T47D (cell line): ENCODE measurements around the gene PRIMA1.

Source experiments
- DNase-seq, 2 experiments: peaks; one replicate each; pipeline versions ENCODE4 v3.0.0 to v3.0.0-alpha.2; 2011 to 2012; ENCODE audit warnings: low read depth in 1 of 2, low spot score in 1 of 2
- JUND ChIP-seq: IDR thresholded peaks from 2 replicates; pipeline ENCODE4 v1.6.1; 2012; ENCODE audit warnings: low read depth
- in situ Hi-C: cut with HindIII; loops from 2 replicates; pipeline ENCODE4 v1.10.0; 2016; ENCODE audit warnings: low sequenced_read_pairs, low pct_unique_long_range_greater_than_20kb

The PRIMA1 gene

DNA sequence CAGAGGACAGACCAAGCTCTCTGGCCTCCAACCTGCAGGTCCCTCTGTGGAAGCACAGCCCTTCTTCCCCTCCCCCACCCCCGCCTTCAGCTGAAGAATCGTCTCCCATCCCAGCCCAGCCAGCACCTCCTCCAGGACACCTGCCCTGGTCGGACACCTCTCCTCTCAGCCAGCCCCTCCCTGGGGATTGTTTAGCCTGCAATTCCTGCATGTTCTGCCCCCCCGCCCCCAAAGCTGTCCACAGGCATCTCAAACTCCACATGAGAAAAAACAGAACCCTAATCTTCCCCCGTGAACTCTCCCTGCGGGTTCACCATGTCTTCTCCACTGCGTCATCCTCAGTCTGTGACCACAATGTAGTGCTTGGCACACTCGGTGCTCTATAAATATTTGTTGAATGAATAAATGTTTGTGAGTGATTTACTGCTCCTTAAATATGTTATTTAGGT, 24.1 kb downstream of the PRIMA1 start:
- in situ Hi-C loops = no loop called here
- peak; percentile 78 to 88 for DNase-seq
- TF ChIP-seq JUND = no peak

DNA sequence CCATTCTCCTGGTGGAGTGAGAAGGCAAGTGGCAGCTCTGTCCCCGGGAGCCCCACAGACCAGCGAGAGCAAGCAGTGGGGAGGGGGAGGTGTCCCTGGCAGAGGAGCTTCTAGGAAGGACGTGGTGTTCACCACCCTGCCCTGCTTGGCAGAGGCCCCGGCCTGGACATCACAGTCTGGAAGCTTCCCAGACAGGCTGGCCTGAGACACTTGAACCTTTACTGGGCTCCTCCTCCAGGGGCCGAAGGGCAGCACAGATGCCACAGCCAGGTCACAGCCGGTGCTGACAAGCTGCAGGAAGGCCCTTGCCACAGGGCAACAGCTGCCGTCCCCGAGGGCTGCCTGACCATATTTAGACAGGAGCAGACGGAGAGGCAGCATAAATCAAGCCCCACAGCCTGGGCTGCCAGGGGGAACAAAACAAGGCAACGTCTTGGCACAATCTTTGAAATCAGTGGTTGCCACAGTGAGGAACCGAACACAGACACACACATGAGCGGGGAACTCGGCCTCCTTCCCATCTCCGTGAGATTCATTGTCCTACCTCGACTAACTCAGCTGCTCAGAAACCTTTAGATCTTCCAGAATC, 28.5 kb downstream of the PRIMA1 start:
- no peak for TF ChIP-seq JUND
- DNase-seq = no peak
- in situ Hi-C loops = no loop called here

DNA sequence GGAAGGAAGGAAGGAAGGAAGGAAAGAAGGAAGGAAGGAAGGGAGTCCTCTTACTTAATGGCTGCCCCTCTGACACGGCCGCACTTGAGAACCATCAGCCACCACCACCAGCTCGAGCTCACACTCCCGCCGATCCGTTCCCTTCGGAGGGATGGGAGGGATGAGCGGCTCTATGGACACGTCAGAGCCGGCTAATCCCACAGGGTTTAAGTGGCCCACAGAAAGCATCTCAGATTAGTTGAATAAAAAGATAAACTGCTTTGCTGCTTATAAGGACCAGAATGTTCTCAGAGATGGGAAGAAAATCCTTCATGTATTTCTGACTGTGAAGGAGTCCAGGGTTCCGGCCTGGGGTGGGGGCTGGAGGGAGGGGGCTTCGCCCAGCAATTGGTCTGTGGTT, 31.1 kb downstream of the PRIMA1 start:
- in situ Hi-C loops = no loop called here
- no peak for DNase-seq
- no peak for TF ChIP-seq JUND

DNA sequence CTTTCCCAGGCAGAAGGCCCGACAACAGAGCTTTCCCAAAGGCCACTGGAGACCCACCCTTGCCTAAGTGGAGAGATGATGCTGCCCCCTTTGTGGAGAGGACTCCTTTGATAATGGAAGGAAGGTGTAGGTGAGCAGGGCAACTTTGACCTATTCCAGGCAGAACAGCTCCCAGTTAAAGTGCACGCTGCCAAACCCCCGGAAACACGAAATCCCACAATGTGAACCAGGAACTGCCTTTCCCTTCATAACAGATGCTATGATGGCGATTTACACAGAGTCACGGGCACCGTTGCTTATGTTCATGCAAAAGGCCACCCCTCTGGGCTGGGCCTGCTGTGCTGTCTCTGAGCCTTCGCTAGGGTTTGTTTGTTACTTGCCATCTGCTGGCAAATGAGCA, 34.6 kb downstream of the PRIMA1 start:
- no peak for DNase-seq
- in situ Hi-C loops = no loop called here
- no peak for TF ChIP-seq JUND

DNA sequence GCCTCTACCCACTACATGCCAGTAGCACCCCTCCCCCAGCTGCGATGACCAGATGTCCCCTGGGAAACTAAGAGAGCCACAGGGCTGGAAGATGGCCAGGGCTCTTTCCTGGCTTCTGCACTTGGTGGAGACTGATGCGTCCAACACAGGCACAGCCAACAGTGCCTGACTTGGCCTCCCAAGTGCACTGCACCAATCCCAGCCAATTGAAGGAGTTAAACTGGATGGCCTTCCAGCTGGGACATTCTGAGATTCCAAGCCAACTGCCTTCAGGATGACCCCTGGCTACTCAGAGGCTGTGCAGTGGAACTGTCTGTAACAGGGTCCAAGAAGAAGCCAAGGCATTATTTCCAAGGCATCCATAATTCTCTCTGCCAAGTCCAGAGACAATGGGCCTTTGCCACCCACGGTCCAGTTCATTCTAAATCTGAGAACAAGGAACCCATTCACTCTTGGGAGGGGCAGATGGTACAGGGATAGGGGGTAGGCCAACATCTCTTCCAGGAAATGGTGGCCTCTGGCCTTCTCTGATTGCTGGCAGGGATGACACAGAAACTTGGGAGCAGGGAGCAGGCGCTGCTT, 35.2 kb downstream of the PRIMA1 start:
- in situ Hi-C loops = no loop called here
- no peak for TF ChIP-seq JUND
- DNase-seq = no peak

DNA sequence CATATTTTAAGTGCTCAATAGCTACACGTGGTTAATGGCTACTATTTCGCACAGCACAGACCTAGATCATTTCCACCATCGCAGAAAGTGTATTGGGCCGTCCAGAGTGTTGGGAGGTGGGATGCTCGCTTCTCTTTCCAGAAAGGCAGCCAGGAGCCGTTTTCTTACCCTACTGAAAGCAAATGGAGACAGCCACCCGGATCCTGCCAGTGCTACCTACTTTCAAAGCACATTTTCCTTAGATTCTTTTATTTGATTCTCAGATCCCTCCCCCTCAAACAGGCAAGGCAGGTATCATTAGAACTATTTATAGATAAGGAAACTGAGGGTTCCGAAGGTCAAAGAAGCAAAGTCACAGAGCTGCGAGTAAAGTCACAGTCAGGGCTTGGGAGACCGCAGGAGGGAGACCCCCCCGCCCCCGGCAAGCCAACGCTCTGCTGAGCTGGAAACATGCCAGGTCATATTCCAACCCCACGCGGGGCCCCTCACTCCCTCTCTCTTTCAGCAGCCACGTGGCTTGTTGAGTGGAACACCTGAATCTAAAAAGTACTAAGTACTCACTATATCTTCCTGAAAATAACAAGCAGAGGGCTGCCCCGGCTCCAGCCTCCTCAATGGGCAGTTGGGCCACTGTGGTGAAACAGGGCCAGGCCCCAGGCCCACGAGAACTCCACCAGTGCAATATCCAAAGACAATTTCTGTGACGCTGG, 36.2 kb downstream of the PRIMA1 start:
- in situ Hi-C loops = no loop called here
- DNase-seq = no peak
- TF ChIP-seq JUND = no peak

DNA sequence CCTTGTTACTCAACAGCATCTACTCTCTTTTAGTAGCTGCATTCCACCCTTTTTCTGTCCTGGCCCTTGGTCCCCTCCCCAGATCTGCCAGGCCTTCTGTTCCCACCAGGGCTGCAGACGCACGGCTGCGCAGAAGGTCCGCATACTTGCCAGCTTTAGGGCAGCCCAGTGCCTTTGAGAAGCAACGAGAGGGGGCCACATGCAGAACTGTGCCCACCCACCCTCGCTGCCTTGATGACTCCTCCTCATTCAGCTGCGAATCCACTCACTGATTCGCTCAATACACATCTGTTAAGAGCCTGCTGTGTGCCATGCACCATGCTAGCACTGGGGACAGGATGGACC, 39.2 kb downstream of the PRIMA1 start:
- in situ Hi-C loops = no loop called here
- no peak for DNase-seq
- no peak for TF ChIP-seq JUND

DNA sequence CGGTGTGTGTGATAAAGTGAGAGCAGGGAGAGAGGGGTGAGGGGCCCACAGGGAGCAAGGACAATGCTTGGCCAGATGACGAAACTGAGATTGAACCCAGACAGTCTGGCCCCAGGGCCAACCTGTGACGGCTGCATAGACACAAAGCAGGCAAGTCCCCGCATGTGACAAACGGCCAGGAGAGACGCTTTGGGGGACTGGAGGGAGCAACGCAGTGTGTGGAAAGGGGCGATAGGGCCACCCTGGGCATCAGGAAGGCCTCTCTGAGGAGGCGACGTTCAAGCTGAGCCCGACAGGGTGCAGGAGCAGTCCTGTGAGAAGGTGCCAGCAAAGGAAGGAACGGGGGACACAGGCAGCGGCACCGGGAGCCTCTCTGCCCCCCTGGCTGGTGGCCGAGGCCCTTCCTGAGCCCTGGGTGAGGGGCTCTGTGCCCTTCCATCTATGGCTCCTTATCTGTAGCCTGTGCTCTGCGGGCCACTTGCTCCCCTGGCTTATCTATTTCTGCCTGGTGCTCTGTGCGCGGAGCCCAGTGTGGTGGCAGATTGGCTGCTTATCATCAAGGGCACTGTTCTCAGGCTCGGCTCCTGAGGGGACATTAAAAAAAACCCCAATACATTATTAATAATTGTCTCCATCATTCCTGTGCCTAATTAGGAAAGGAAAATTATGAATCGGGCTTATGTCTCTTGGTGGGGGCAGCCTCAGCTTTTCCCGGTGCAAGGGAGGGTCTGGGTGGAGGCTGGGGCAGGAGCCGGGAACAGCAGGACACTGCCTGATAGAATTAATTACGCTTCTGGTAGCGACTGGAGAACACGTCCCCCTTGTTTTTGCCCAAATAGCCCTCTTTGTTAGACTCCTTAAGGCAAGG, 39.8 kb downstream of the PRIMA1 start:
- TF ChIP-seq JUND = no peak
- in situ Hi-C loops = no loop called here
- no peak for DNase-seq

DNA sequence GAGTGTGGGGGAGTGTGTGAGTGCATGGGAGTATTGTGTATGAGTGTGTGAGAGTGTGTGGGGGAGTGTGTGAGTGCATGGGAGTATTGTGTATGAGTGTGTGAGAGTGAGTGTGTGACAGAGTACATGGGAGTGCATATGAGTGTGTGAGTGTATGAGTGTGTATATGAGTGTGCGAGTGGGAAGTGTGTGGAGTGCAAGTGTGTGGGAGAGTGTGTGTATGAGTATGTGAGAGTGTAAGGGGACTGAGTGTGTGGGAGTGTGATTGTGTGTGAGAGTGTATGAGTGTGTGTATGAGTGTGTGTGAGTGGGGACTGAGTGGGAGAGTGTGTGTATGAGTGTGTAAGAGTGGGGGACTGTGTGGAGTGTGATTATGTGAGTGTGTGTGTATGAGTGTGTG, 40.7 kb downstream of the PRIMA1 start:
- no peak for TF ChIP-seq JUND
- DNase-seq = no peak
- in situ Hi-C loops = no loop called here

DNA sequence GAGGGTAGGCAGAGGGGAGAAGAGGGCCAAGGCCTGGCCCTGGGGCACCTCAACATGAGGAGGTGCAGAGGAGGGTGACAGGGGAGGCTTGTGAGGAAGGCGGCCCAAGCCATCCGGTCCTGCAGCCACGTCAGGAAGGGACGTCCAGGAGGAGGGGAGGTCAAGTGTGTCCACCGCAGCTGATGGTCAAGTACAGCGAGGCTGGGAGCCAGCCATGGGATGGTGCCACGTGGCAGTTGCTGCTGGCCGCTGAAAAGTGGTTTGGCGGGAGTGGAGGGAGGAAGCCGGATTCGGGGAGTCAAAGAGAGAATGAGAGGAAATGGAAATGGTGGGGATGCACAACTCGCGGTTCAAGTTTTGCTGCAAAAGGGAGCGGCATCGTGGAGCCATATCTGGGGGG, 41.2 kb downstream of the PRIMA1 start:
- DNase-seq = no peak
- in situ Hi-C loops = no loop called here
- no peak for TF ChIP-seq JUND

DNA sequence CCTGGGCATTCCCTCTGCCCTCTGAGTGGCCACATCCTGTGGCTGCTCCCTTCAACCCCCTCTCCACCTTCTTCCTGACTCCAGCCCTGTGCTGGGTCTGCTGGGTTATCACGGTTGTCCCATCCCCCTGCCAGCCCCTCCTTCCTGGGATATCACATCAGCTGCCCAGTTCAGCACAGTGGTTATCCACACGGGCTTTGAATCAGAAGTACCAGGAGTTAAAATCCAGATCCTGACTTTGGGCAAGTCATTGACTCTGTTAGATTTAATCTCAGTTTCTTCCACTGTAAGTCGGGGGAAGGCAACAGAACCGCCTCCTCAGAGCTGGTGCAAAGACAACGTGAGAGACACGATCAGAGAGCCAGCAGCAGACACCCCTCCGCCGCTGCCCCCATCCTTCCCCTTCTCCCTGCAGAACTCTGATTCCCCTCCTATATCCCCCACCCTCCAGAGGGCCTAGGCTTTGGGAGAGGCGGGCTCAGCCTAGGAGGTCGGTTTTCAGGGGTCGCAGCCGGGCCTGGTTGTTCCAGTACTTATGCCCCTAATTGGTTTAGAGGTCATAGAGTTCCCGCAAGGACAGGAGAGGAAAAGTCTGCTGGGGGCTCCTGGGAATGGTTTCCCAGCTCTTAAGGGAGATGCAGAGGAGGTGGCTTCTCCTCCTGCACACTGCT, 42.5 kb downstream of the PRIMA1 start:
- TF ChIP-seq JUND = no peak
- DNase-seq = no peak
- in situ Hi-C loops = no loop called here

DNA sequence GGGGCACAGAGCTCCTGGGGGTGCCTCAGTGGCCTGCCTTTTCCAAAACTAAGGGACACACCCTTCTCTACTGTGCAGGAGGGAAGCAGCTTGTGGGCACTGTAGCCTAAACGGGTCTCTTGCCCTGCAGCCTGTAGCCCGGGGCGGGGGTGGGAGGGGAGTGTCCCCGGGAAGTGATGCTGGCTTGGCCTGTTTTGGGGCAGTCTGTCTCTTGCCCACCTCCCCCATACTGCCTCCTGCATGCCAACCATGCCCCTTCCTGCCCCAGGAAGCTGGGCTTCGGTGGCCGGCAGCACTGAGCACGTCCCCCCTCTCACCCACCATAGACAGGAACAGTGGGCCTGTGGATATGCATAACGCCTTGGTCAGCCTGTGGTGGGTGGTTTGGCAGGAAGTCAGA, 43.4 kb downstream of the PRIMA1 start:
- in situ Hi-C loops = no loop called here
- no peak for TF ChIP-seq JUND
- DNase-seq = no peak

DNA sequence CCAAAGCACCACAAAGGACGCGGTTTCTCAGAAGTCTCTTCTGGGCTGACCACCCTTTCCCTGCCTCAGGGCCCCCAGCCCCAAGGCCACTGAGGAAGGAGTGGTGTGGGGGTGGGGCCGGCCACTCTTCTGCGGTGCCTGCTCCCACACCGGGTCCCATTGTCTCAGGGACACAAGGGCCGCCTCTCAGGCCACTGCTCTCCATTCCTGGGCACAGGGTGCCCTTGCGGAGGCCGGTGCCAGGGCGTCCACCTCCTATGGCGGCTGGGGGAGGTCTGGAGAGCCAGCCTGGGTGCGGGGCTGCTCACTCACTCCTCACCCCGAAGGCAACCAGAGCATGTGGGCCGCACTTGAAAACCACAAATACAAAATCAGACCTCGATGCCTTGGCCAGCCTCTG, 44.1 kb downstream of the PRIMA1 start:
- no peak for TF ChIP-seq JUND
- in situ Hi-C loops = no loop called here
- DNase-seq = no peak
